MM.1S (cell line): ENCODE data around the gene ADIPOR2.

Experiments used
- EZH2 ChIP-seq: fragments of 300-600 bp; sonication (generic); optimal IDR thresholded peaks from 2 replicates; pipeline ENCODE3; 2017; ENCODE audit warnings: low read depth, mild to moderate bottlenecking, antibody characterized with exemption, low read length, mixed read lengths
- EZH2phosphoT487 ChIP-seq: fragments of 300-600 bp; sonication (generic); IDR thresholded peaks from 2 replicates; pipeline ENCODE4 v1.6.1; 2018; ENCODE audit warnings: antibody characterized with exemption, low read length
- TF ChIP-seq, protein P1 (sequence below): fragments of 300-600 bp; sonication (generic); IDR thresholded peaks from 2 replicates; pipeline ENCODE4 v1.5.1; 2016; ENCODE audit warnings: antibody characterized with exemption, low read length, mixed read lengths

GRCh38 chr12:1808798-1809480 is 118.1 kb downstream of the ADIPOR2 start:
- TF ChIP-seq, protein P1, sequence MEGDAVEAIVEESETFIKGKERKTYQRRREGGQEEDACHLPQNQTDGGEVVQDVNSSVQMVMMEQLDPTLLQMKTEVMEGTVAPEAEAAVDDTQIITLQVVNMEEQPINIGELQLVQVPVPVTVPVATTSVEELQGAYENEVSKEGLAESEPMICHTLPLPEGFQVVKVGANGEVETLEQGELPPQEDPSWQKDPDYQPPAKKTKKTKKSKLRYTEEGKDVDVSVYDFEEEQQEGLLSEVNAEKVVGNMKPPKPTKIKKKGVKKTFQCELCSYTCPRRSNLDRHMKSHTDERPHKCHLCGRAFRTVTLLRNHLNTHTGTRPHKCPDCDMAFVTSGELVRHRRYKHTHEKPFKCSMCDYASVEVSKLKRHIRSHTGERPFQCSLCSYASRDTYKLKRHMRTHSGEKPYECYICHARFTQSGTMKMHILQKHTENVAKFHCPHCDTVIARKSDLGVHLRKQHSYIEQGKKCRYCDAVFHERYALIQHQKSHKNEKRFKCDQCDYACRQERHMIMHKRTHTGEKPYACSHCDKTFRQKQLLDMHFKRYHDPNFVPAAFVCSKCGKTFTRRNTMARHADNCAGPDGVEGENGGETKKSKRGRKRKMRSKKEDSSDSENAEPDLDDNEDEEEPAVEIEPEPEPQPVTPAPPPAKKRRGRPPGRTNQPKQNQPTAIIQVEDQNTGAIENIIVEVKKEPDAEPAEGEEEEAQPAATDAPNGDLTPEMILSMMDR = no peak
- TF ChIP-seq EZH2phosphoT487 (no peak), EZH2 (no peak)
